OCI-LY7 (cell line): Measurements from ENCODE around the gene LIPE. TPM values are rescaled to one million over a fixed set of nuclear protein-coding genes. Genes with fewer than 3 reads are reported as not detected.

ENCODE experiments used
- BruUV-seq: library from RNA; stranded (reverse); fragments of 400-500 nt; replicated peaks from 2 replicates; lab custom pipeline; 2021; lab: Mats Ljungman, UMichigan
- CTCF ChIA-PET: fragments of 300-600 bp; sonication (Branson Sonifier 250); formaldehyde crosslinking; loops from one replicate; lab custom pipeline; 2022; ENCODE audit warnings: antibody characterized with exemption; ENCODE audit not compliant: unreplicated experiment; lab: Charles Lee
- POLR2A ChIA-PET: fragments of 300-600 bp; sonication (Branson Sonifier 250); formaldehyde crosslinking; loops from one replicate; lab custom pipeline; 2022; ENCODE audit warnings: antibody characterized with exemption; lab: Charles Lee
- DNase-seq: peaks from one replicate; pipeline ENCODE4 v3.0.0-alpha.2; 2015; ENCODE audit warnings: low spot score
- H2AFZ ChIP-seq: fragments of 200-600 bp; sonication (generic), shearing (Covaris generic); 2 replicates; pipeline ENCODE4 v1.6.1; 2014; ENCODE audit warnings: mild to moderate bottlenecking, antibody characterized with exemption, low read length, moderate library complexity
- H3K27ac ChIP-seq: fragments of 200-600 bp; sonication (generic); 2 replicates; pipeline ENCODE4 v1.5.1; 2014; ENCODE audit warnings: mixed run types, low read depth, mild to moderate bottlenecking, moderate library complexity, low read length, inconsistent platforms; ENCODE audit not compliant: poor library complexity, severe bottlenecking
- H3K36me3 ChIP-seq: fragments of 200-600 bp; sonication (generic); 2 replicates; pipeline ENCODE4 v1.6.1; 2014; ENCODE audit warnings: mild to moderate bottlenecking, antibody characterized with exemption, low read length, moderate library complexity, mixed read lengths; ENCODE audit not compliant: insufficient read depth
- H3K4me1 ChIP-seq: fragments of 200-600 bp; sonication (generic); 2 replicates; pipeline ENCODE4 v1.5.1; 2014; ENCODE audit warnings: mild to moderate bottlenecking, low read length; ENCODE audit not compliant: insufficient read depth, poor library complexity, severe bottlenecking
- H3K4me2 ChIP-seq: fragments of 200-600 bp; sonication (generic); 2 replicates; pipeline ENCODE4 v1.6.1; 2014; ENCODE audit warnings: mild to moderate bottlenecking, low read length
- H3K4me3 ChIP-seq: fragments of 200-600 bp; sonication (generic); 2 replicates; pipeline ENCODE4 v1.5.1; 2014; ENCODE audit warnings: mild to moderate bottlenecking, low read depth, low read length; ENCODE audit not compliant: poor library complexity, severe bottlenecking
- H3K79me2 ChIP-seq: fragments of 200-600 bp; sonication (generic); 2 replicates; pipeline ENCODE4 v1.6.1; 2016; ENCODE audit warnings: low read depth, mild to moderate bottlenecking, low read length, moderate library complexity, mixed read lengths; ENCODE audit not compliant: insufficient read depth
- H3K9me2 ChIP-seq: fragments of 200-600 bp; sonication (generic); 2 replicates; pipeline ENCODE4 v1.6.1; 2016; ENCODE audit warnings: mild to moderate bottlenecking, low read length, mixed read lengths; ENCODE audit not compliant: insufficient read depth
- H3K9me3 ChIP-seq: fragments of 200-600 bp; sonication (generic); 2 replicates; pipeline ENCODE4 v1.6.1; 2014; ENCODE audit warnings: mild to moderate bottlenecking, mixed run types, low read length, mixed read lengths
- H4K20me1 ChIP-seq: fragments of 200-600 bp; sonication (generic); 2 replicates; pipeline ENCODE4 v1.6.1; 2014; ENCODE audit warnings: mild to moderate bottlenecking, antibody characterized with exemption, low read length, moderate library complexity, mixed read lengths; ENCODE audit not compliant: insufficient read depth
- CTCF ChIP-seq: fragments of 200-600 bp; sonication (generic); conservative IDR thresholded peaks from 2 replicates; pipeline ENCODE4 v1.5.1; 2014; ENCODE audit warnings: mild to moderate bottlenecking, antibody characterized with exemption, low read length, moderate library complexity, mixed read lengths
- EZH2phosphoT487 ChIP-seq: fragments of 200-600 bp; sonication (generic); IDR thresholded peaks from 2 replicates; pipeline ENCODE4 v1.6.1; 2018; ENCODE audit warnings: low read depth, borderline replicate concordance, mild to moderate bottlenecking, mixed run types, antibody characterized with exemption, low read length, moderate library complexity, mixed read lengths
- intact Hi-C: fragments of 100-400 bp; cut with micrococcal nuclease; formaldehyde crosslinking; loops from one replicate; pipeline ENCODE4 v1.10.0; 2022; ENCODE audit not compliant: unreplicated experiment
- total RNA-seq, 2 experiments: library from RNA; depleted of rRNA in 1 of 2; stranded (reverse); fragments of >200 nt in 1 of 2; shearing (Covaris generic) in 1 of 2; gene quantifications; 2 replicates each; pipeline ENCODE4 v1.2.3, GENCODE V29; 2014 to 2022

Gene LIPE
- total RNA-seq, 2 experiments from 2014 or later: 21.2 to 35.6 TPM

- H4K20me1 ChIP-seq: no peaks in the 10 kb centered on the region
- no peaks in the 10 kb centered on the region for H3K36me3 ChIP-seq
- no peaks in the 10 kb centered on the region for H3K9me3 ChIP-seq
- POLR2A ChIA-PET: no interaction called here
- no peak overlapping the region for H2AFZ ChIP-seq
- H3K4me3 ChIP-seq: no peak overlapping the region
- TF ChIP-seq CTCF: no peak
- no peak for TF ChIP-seq EZH2phosphoT487
- H3K79me2 ChIP-seq: no peaks in the 10 kb centered on the region
- no peak overlapping the region for H3K4me2 ChIP-seq
- no peak for DNase-seq
- no peak overlapping the region for H3K27ac ChIP-seq
- CTCF ChIA-PET: no interaction called here
- no peaks in the 10 kb centered on the region for H3K4me1 ChIP-seq
- H3K9me2 ChIP-seq: no peaks in the 10 kb centered on the region
- no TSS peak for BruUV-seq
- intact Hi-C loops: no loop called here
These were observed 48.7 kb downstream of the LIPE start for GRCh38 chr19:42378225-42379215.

GRCh38 chr19:42376177-42376555 lies 51.0 kb downstream of the LIPE start:
- DNase-seq: no peak
- no peak overlapping the region for H3K4me3 ChIP-seq
- no peaks in the 10 kb centered on the region for H3K79me2 ChIP-seq
- no TSS peak for BruUV-seq
- no peaks in the 10 kb centered on the region for H3K36me3 ChIP-seq
- H3K9me2 ChIP-seq: no peaks in the 10 kb centered on the region
- H3K4me1 ChIP-seq: no peaks in the 10 kb centered on the region
- no peak overlapping the region for H3K4me2 ChIP-seq
- TF ChIP-seq CTCF: no peak
- no peak for TF ChIP-seq EZH2phosphoT487
- CTCF ChIA-PET: no interaction called here
- H2AFZ ChIP-seq: no peak overlapping the region
- intact Hi-C loops: no loop called here
- POLR2A ChIA-PET: no interaction called here
- H3K9me3 ChIP-seq: no peaks in the 10 kb centered on the region
- no peaks in the 10 kb centered on the region for H4K20me1 ChIP-seq
- H3K27ac ChIP-seq: no peak overlapping the region
